ENCODE data around the gene PRR20G. TPM values are rescaled to one million over a fixed set of nuclear protein-coding genes. Genes with fewer than 3 reads are reported as not detected.

PRR20G gene
- polyA plus RNA-seq, 2 of the 4 experiments (the other 2 are of a cell fraction): not detected

DNA sequence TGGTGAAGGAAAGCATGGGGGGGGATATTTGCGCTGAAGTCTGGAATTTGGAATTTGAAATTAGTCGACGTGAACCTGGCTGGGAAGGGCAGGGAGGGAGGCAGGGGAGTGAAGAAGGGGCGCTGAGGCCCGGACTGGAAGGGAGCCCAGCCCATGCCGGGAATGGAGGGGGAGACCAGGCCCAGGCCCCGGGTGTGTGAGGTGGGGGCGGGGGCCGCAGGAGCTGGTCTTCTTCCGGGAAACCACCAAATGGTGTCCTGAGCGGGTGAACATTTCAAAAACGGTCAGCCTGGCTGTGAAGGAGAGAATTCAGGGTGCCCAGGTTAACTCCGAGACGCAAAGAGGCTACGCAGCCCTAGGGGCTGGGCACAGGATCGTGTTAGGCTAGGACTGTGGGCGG, 497 bp upstream of the PRR20G start:
- ATAC-seq (no peak), FAIRE-seq (no peak), DNase-seq (ENCODE audit: low read depth in 1 of 2, low spot score in 1 of 2) (no peak)
- Histone ChIP-seq H3K4me3 (no peak overlapping the region), H3K9me3 (no peaks in the 10 kb centered on the region), H3K4me2 (no peak overlapping the region), H3K4me1 (no peaks in the 10 kb centered on the region), H3K27ac (no peak overlapping the region)
- ChIA-PET POLR2A (no interaction called here), CTCF (interaction anchor here (0.7 kb wide), 1 partner anchor 12 kb away, joined by 3 read pairs; no protein-coding TSS in a partner anchor)
- TF ChIP-seq CBX8 (IDR thresholded peaks at IDR 0.05): no peak
- no peak for TF ChIP-seq ELK1 (IDR thresholded peaks at IDR 0.05; ENCODE audit: low read depth, low read length)
- no peak for TF ChIP-seq MAFK (IDR thresholded peaks at IDR 0.05; ENCODE audit: partially characterized antibody)
- no peak for TF ChIP-seq RARB (CRISPR knock-in tag; IDR thresholded peaks at IDR 0.05)
- no peak for TF ChIP-seq BHLHE40 (IDR thresholded peaks at IDR 0.05; ENCODE audit: low read depth, low read length)
- WGBS (ENCODE audit: missing lambda C conversion rate): 78% methylated on average over 14 of the region's 17 CpGs

DNA sequence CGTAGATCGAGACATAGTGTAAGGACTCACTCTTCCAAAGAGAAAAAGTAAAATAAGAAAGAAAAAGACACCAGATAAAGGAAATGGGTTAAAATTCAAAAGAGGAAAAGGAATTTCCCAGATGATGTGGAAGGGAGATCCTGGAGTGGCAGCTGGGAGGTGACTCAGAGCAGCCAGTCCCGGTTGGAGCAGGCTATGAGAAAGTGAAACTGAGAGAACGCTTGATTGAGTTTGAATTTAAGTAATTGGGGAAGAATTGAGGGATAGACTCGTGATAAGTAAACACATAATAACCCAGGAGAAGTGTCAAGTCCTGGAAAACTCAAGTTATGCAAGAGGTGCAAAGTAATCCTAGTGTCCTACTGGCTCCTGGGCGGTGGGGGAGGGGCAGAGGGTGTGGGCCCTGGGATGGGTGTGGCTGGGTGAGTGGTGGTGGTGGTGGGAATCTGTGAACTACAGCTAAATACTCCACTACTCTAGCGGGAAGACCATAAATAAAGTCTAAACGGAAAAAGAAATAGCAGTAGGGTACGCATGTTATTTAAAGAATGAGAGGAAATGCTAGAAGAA, 1.2 kb downstream of the PRR20G start:
- DNase-seq (ENCODE audit: low read depth in 1 of 2, low spot score in 1 of 2): no peak

DNA sequence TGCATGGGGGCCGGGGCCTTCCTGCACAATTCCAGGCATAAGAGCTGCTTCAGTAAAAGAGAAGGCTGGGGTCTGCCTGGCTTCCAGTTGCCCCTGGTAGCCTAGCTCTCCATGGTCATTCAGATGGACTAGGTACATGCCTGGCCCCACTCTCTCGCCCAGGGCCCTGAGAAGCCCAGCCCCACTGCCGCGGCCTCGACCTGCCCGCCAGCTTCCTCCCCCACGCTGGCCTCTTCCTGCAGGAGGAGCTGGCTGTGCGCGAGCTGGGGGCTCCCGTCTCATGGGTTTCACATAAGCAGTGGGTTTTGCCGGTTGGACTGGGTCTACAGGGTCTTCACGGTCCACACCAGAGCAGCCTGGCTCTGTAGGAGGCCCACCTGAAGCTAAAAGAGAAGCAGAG, 3.6 kb downstream of the PRR20G start:
- CTCF ChIA-PET: no interaction called here
- FAIRE-seq (no peak), ATAC-seq (no peak), DNase-seq (ENCODE audit: low read depth in 1 of 2, low spot score in 1 of 2) (no peak)
- Histone ChIP-seq H3K27ac (no peak overlapping the region), H3K9me3 (no peaks in the 10 kb centered on the region), H3K4me2 (no peak overlapping the region), H3K4me1 (no peaks in the 10 kb centered on the region), H3K4me3 (no peak overlapping the region)
- TF ChIP-seq RAD21 (conservative IDR thresholded peaks at IDR 0.05 in 1 of 2, IDR thresholded peaks at IDR 0.05 in 1 of 2) (no peak), HDAC2 (IDR thresholded peaks at IDR 0.05) (no peak), HEYL (CRISPR knock-in tag; IDR thresholded peaks at IDR 0.05) (no peak), EHMT2 (IDR thresholded peaks at IDR 0.05; ENCODE audit: low read depth) (no peak), FOSL2 (IDR thresholded peaks at IDR 0.05) (no peak), FOSL2 (CRISPR knock-in tag; IDR thresholded peaks at IDR 0.05) (no peak), POLR2AphosphoS2 (conservative IDR thresholded peaks at IDR 0.05; ENCODE audit: low read length) (no peak), BCL3 (IDR thresholded peaks at IDR 0.05) (no peak), BHLHE40 (IDR thresholded peaks at IDR 0.05; ENCODE audit: low read depth, low read length) (no peak), NFE2L2 (conservative IDR thresholded peaks at IDR 0.05; ENCODE audit: low read length) (no peak), ZFP36 (IDR thresholded peaks at IDR 0.05; ENCODE audit: borderline replicate concordance, partially characterized antibody) (no peak), REST (IDR thresholded peaks at IDR 0.05) (no peak), MAFK (IDR thresholded peaks at IDR 0.05; ENCODE audit: partially characterized antibody) (no peak), SREBF2 (IDR thresholded peaks at IDR 0.05) (no peak), E2F6 (IDR thresholded peaks at IDR 0.05; ENCODE audit: borderline replicate concordance, low read depth) (no peak), KDM5A (IDR thresholded peaks at IDR 0.05) (no peak), EP300 (IDR thresholded peaks at IDR 0.05) (no peak)
- WGBS (ENCODE audit: missing lambda C conversion rate): 17% methylated on average over 2 of the region's 12 CpGs
- POLR2A ChIA-PET: no interaction called here

More for the DNA sequence above, 1.2 kb downstream of the PRR20G start:
- H3K9me3 ChIP-seq: no peaks in the 10 kb centered on the region
- H3K4me1 ChIP-seq: no peaks in the 10 kb centered on the region
- CTCF ChIA-PET: interaction anchor here (1.6 kb wide), 1 partner anchor 197 kb away, joined by 3 read pairs; no protein-coding TSS in a partner anchor
- H3K27ac ChIP-seq: no peak overlapping the region
- POLR2A ChIA-PET: no interaction called here
- peak overlapping the region; percentile 46 for H3K4me2 ChIP-seq
- FAIRE-seq: no peak
- WGBS (ENCODE audit: missing lambda C conversion rate): 44% methylated on average over 8 of the region's 9 CpGs
- H3K4me3 ChIP-seq: no peak overlapping the region
- TF ChIP-seq POLR2A (IDR thresholded peaks at IDR 0.05; ENCODE audit: low read length) (no peak), E2F6 (IDR thresholded peaks at IDR 0.05; ENCODE audit: borderline replicate concordance, low read depth) (no peak), JUNB (IDR thresholded peaks at IDR 0.05) (no peak)
- TF ChIP-seq, protein P1, sequence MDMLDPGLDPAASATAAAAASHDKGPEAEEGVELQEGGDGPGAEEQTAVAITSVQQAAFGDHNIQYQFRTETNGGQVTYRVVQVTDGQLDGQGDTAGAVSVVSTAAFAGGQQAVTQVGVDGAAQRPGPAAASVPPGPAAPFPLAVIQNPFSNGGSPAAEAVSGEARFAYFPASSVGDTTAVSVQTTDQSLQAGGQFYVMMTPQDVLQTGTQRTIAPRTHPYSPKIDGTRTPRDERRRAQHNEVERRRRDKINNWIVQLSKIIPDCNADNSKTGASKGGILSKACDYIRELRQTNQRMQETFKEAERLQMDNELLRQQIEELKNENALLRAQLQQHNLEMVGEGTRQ (IDR thresholded peaks at IDR 0.05): no peak
- no peak for ATAC-seq

All from A549 (cell line).